ENCODE results near the gene CTDSPL.

Gene CTDSPL

GRCh38 chr3:37945807-37946530, 84.3 kb downstream of the CTDSPL start:
- DNase-seq, result no peak

- no peak for DNase-seq
Measured at GRCh38 chr3:37946531-37946889, 84.8 kb downstream of the CTDSPL start.

GRCh38 chr3:37949866-37950265, 88.2 kb downstream of the CTDSPL start:
- no peak for DNase-seq

- no peak for DNase-seq
Measured at GRCh38 chr3:37952564-37952963, 90.9 kb downstream of the CTDSPL start.

GRCh38 chr3:37953226-37953625, 91.5 kb downstream of the CTDSPL start:
- no peak for DNase-seq

GRCh38 chr3:37953707-37954394, 92.2 kb downstream of the CTDSPL start:
- DNase-seq, result no peak

GRCh38 chr3:37954881-37955280, 93.2 kb downstream of the CTDSPL start:
- no peak for DNase-seq

GRCh38 chr3:37955918-37956707, 94.4 kb downstream of the CTDSPL start:
- no peak for DNase-seq

GRCh38 chr3:37956723-37957538, 95.3 kb downstream of the CTDSPL start:
- no peak for DNase-seq

GRCh38 chr3:37957539-37957936, 95.9 kb downstream of the CTDSPL start:
- no peak for DNase-seq

- no peak for DNase-seq
Measured at GRCh38 chr3:37961622-37962431, 100.1 kb downstream of the CTDSPL start.

- DNase-seq, result no peak
Measured at GRCh38 chr3:37963016-37963415, 101.3 kb downstream of the CTDSPL start.

- no peak for DNase-seq
Measured at GRCh38 chr3:37963635-37964034, 102.0 kb downstream of the CTDSPL start.

GRCh38 chr3:37964146-37964545, 102.5 kb downstream of the CTDSPL start:
- no peak for DNase-seq

GRCh38 chr3:37964716-37965115, 103.0 kb downstream of the CTDSPL start:
- no peak for DNase-seq

GRCh38 chr3:37967260-37967881, 105.7 kb downstream of the CTDSPL start:
- peak in 1 of 2 experiments; percentile 1 for DNase-seq

GRCh38 chr3:37968199-37968598, 106.5 kb downstream of the CTDSPL start:
- DNase-seq, result no peak

GRCh38 chr3:37968813-37969595, 107.3 kb downstream of the CTDSPL start:
- DNase-seq, result no peak

GRCh38 chr3:37969596-37970100, 108.0 kb downstream of the CTDSPL start:
- DNase-seq, result no peak

- no peak for DNase-seq
Measured at GRCh38 chr3:37970802-37971201, 109.1 kb downstream of the CTDSPL start.

- DNase-seq, result no peak
Measured at GRCh38 chr3:37971467-37971866, 109.8 kb downstream of the CTDSPL start.
